CD4-positive, alpha-beta T cell treated with Interleukin-12 subunit alpha and Interleukin-12 subunit beta, for 1 hour (primary cell): Measurements from ENCODE around the gene CFAP221.
"Not testable (repeated sequence)": the region's sequence is repeated elsewhere in the genome, so short reads cannot be mapped to it uniquely, and the experiment has no call there.

Source experiments
- DNase-seq: peaks from one replicate; pipeline ENCODE4 v3.0.0-alpha.2; 2020

The CFAP221 gene

GRCh38 chr2:119591523-119591922 lies 47.3 kb downstream of the CFAP221 start:
- DNase-seq, result no peak

- DNase-seq, result no peak
Measured at GRCh38 chr2:119592436-119592835, 48.2 kb downstream of the CFAP221 start.

- DNase-seq, result no peak
Measured at GRCh38 chr2:119596638-119597037, 52.4 kb downstream of the CFAP221 start.

GRCh38 chr2:119598596-119599263 lies 54.5 kb downstream of the CFAP221 start:
- no peak for DNase-seq

GRCh38 chr2:119599384-119599783 lies 55.1 kb downstream of the CFAP221 start:
- DNase-seq, result no peak

GRCh38 chr2:119605096-119605495 lies 60.8 kb downstream of the CFAP221 start:
- no peak for DNase-seq

- no peak for DNase-seq
Measured at GRCh38 chr2:119606674-119607073, 62.4 kb downstream of the CFAP221 start.

- no peak for DNase-seq
Measured at GRCh38 chr2:119608553-119608952, 64.3 kb downstream of the CFAP221 start.

GRCh38 chr2:119609337-119609736 lies 65.1 kb downstream of the CFAP221 start:
- no peak for DNase-seq

- not testable (repeated sequence) for DNase-seq
Measured at GRCh38 chr2:119614140-119614539, 69.9 kb downstream of the CFAP221 start.

- no peak for DNase-seq
Measured at GRCh38 chr2:119616421-119616820, 72.2 kb downstream of the CFAP221 start.

GRCh38 chr2:119617455-119617854 lies 73.2 kb downstream of the CFAP221 start:
- no peak for DNase-seq

- not testable (repeated sequence) for DNase-seq
Measured at GRCh38 chr2:119618725-119619124, 74.5 kb downstream of the CFAP221 start.

GRCh38 chr2:119625226-119625625 lies 81.0 kb downstream of the CFAP221 start:
- DNase-seq, result no peak

GRCh38 chr2:119629323-119629825 lies 85.1 kb downstream of the CFAP221 start:
- no peak for DNase-seq

GRCh38 chr2:119630121-119630520 lies 85.9 kb downstream of the CFAP221 start:
- no peak for DNase-seq

GRCh38 chr2:119637371-119637770 lies 93.1 kb downstream of the CFAP221 start:
- no peak for DNase-seq

- no peak for DNase-seq
Measured at GRCh38 chr2:119638246-119638645, 94.0 kb downstream of the CFAP221 start.

GRCh38 chr2:119638685-119639554 lies 94.7 kb downstream of the CFAP221 start:
- no peak for DNase-seq

GRCh38 chr2:119641562-119642258 lies 97.5 kb downstream of the CFAP221 start:
- DNase-seq, result peak; percentile 65

GRCh38 chr2:119644186-119644585 lies 99.9 kb downstream of the CFAP221 start:
- no peak for DNase-seq

GRCh38 chr2:119645173-119645855 lies 101.1 kb downstream of the CFAP221 start:
- DNase-seq, result no peak

- no peak for DNase-seq
Measured at GRCh38 chr2:119646149-119646548, 101.9 kb downstream of the CFAP221 start.
